ENCODE data around the gene CDCA3. TPM values are rescaled to one million over a fixed set of nuclear protein-coding genes. Genes with fewer than 3 reads are reported as not detected.

Gene CDCA3
- total and polyA plus RNA-seq, 2 of the 13 experiments (the other 11 are each of a cell fraction or from before 2014, with no cell fraction given): 32.7 to 56.5 TPM

- no peak for TF ChIP-seq HNF1A (IDR thresholded peaks at IDR 0.05; ENCODE audit: low read depth)
- peak; percentile 82 for TF ChIP-seq HNF1A (CRISPR knock-in tag; IDR thresholded peaks at IDR 0.05; ENCODE audit: borderline replicate concordance)
- TF ChIP-seq YEATS2 (CRISPR knock-in tag; IDR thresholded peaks at IDR 0.05; ENCODE audit: borderline replicate concordance): no peak; the same call in 1 of the 2 replicates
- peak; percentile 93 for TF ChIP-seq ZNF34 (CRISPR knock-in tag; IDR thresholded peaks at IDR 0.05; ENCODE audit: borderline replicate concordance)
- peak; percentile 76 for TF ChIP-seq ZNF563 (CRISPR knock-in tag; IDR thresholded peaks at IDR 0.05)
- TF ChIP-seq SALL2 (CRISPR knock-in tag; IDR thresholded peaks at IDR 0.05): no peak; the same call in 1 of the 2 replicates
- TF ChIP-seq ZNF710 (CRISPR knock-in tag; IDR thresholded peaks at IDR 0.05; ENCODE audit: borderline replicate concordance): peak; percentile 34; the same call in 1 of the 2 replicates
- peak; percentile 62; the same call in 1 of the 2 replicates for TF ChIP-seq BRD4 (CRISPR knock-in tag; IDR thresholded peaks at IDR 0.05)
- TF ChIP-seq ZZZ3 (CRISPR knock-in tag; IDR thresholded peaks at IDR 0.05; ENCODE audit: borderline replicate concordance): peak; percentile 63; the same call in 1 of the 2 replicates
- TF ChIP-seq CEBPG (CRISPR knock-in tag; IDR thresholded peaks at IDR 0.05): peak; percentile 53; the same call in 1 of the 2 replicates
- TF ChIP-seq ZBTB42 (CRISPR knock-in tag; IDR thresholded peaks at IDR 0.05): no peak
- TF ChIP-seq ZFP90 (CRISPR knock-in tag; IDR thresholded peaks at IDR 0.05; ENCODE audit: borderline replicate concordance): no peak
- no peak for TF ChIP-seq ZNF24 (IDR thresholded peaks at IDR 0.05)
- peak; percentile 4; the same call in 1 of the 2 replicates for TF ChIP-seq BCL3 (CRISPR knock-in tag; IDR thresholded peaks at IDR 0.05)
- TF ChIP-seq ZNF18 (CRISPR knock-in tag; IDR thresholded peaks at IDR 0.05; ENCODE audit: insufficient replicate concordance): no peak
- TF ChIP-seq ZFP36 (IDR thresholded peaks at IDR 0.05; ENCODE audit: borderline replicate concordance, low read depth, low read length, partially characterized antibody): no peak
- no peak for TF ChIP-seq EZH2 (conservative IDR thresholded peaks at IDR 0.05; ENCODE audit: low read depth, low read length)
- no peak for TF ChIP-seq DPF2 (CRISPR knock-in tag; IDR thresholded peaks at IDR 0.05; ENCODE audit: borderline replicate concordance, low read depth)
- TF ChIP-seq GZF1 (CRISPR knock-in tag; IDR thresholded peaks at IDR 0.05): no peak
These were observed 21.3 kb upstream of the CDCA3 start (continued) for GRCh38 chr12:6872073-6873048.

Measured in HepG2 (cell line).